HG02759 (cell line): ENCODE data around the gene MMP11.
A peak's percentile ranks its signal among the peaks of the same experiment; 100 is the strongest.

ENCODE experiments used
- ATAC-seq: cut with Tn5 transposase; IDR thresholded peaks from one replicate; pipeline ENCODE4 v1.9.1; 2021; ENCODE audit warnings: mild to moderate bottlenecking, moderate library complexity; ENCODE audit not compliant: unreplicated experiment

MMP11 gene

DNA sequence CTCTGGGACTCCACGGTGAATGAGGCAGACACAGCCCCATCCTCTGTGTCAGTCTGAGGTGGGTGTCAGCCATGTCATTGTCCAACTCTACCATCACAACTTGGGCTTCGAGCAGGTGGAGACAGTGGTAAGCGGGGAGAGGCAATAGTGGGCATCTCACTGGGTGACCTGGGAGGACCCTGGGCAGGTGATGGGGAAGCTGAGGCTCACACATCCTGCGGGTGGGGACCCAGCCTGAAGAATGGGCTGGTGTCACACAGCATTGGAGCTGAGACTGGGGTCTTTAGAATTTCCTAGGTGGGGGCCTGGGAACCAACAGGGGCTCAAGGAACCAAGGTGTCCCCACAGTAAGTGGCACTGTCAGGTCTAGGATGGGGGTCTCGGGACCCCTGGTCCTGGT, 7.1 kb downstream of the MMP11 start:
- no peak for ATAC-seq

- no peak for ATAC-seq
Observed at GRCh38 chr22:23780146-23780748, 7.6 kb downstream of the MMP11 start.

DNA sequence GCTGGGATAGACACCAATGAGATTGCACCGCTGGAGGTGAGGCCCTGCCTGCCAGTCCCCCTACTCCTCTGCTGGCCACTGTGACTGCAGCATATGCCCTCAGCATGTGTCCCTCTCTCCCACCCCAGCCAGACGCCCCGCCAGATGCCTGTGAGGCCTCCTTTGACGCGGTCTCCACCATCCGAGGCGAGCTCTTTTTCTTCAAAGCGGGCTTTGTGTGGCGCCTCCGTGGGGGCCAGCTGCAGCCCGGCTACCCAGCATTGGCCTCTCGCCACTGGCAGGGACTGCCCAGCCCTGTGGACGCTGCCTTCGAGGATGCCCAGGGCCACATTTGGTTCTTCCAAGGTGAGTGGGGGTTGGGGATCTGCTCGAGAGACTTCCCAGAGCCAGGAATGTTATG, 8.4 kb downstream of the MMP11 start:
- ATAC-seq = no peak

DNA sequence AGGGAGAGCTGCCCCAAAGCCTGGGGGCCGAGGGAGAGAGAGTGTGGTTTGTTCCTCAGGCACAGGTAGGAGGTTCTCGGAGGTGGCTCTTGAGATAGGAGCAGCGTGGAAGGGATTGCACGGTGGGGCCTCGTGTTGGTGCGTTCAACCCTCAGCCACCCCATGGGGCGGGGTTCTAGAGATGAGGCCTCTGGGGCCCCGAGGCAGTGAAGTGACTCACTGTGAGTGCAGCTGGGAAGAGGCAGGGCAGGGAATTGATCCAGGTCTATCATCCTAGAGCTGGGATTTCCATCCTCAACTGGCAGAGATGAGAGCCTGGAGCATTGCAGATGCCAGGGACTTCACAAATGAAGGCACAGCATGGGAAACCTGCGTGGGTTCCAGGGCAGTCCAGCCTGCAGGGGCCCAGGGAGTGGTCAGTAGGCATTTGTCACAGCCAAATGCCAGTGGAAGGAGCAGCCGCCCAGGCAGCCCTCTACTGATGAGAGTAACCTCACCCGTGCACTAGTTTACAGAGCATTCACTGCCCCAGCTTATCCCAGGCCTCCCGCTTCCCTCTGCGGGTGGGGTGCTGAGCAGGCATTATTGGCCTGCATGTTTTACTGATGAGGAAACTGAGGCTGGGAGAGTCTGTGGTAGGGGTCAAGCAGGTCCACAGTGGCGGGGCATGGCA, 9.0 kb downstream of the MMP11 start:
- ATAC-seq = no peak

- ATAC-seq = no peak
Observed at GRCh38 chr22:23782252-23782651, 9.6 kb downstream of the MMP11 start.

DNA sequence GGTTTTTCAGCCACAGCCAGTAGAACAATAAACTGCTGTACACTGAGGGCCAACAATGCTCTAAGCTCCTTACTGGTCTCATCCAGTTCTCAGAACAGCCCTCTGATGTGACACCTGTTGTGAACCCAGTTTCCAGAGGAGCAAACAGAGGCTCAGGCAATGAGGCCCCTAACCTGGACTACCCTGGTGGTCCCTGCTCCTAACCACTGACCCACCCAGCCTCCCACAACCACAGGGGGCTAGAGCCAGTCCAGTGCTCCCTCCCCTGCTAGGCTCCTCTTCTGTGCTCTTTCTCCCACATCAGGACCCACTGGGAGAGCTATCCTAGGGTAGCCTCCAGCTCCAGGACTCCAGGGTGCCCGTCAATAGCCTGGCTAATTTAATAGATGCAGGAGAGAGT, 10.1 kb downstream of the MMP11 start:
- ATAC-seq = no peak

DNA sequence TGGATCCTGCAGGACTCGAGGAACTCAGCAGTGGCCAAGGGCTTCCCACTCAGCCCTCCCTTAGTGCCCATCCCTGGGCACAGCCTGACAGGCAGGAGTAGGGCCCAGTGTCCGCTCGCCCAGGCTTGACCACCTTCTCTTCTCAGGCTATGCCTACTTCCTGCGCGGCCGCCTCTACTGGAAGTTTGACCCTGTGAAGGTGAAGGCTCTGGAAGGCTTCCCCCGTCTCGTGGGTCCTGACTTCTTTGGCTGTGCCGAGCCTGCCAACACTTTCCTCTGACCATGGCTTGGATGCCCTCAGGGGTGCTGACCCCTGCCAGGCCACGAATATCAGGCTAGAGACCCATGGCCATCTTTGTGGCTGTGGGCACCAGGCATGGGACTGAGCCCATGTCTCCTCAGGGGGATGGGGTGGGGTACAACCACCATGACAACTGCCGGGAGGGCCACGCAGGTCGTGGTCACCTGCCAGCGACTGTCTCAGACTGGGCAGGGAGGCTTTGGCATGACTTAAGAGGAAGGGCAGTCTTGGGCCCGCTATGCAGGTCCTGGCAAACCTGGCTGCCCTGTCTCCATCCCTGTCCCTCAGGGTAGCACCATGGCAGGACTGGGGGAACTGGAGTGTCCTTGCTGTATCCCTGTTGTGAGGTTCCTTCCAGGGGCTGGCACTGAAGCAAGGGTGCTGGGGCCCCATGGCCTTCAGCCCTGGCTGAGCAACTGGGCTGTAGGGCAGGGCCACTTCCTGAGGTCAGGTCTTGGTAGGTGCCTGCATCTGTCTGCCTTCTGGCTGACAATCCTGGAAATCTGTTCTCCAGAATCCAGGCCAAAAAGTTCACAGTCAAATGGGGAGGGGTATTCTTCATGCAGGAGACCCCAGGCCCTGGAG, 10.9 kb downstream of the MMP11 start:
- no peak for ATAC-seq

- no peak for ATAC-seq
Observed at GRCh38 chr22:23784215-23784732, 11.6 kb downstream of the MMP11 start.

DNA sequence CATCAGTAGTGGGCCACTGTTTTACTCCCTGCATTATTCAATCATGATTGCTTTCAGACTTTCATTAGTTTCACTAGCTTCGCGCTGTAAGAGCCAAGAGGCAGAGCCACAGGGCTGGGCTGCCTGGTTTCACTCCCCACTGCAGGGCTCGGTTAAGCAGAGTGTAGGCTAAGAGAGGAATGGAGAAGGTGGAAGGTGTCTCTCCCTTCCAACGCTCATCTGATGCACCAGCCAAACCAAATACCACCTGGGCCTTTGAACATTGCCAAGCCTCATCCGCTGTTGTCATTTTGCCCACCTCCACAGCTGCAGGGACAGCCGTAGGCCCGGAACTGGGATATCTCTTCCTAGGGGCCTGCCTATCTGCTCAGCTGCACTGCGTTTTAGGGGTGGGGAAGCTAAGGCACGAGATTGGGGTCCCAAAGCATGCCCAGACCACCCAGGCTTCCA, 13.6 kb downstream of the MMP11 start:
- no peak for ATAC-seq

- peak; percentile 82 for ATAC-seq
Observed at GRCh38 chr22:23786752-23787599, 14.3 kb downstream of the MMP11 start, which contains the start of gene SMARCB1. Gene SMARCB1, plus strand, starts transcription at chr22:23786966. Its CDS starts 204 bp downstream, at chr22:23787170.

DNA sequence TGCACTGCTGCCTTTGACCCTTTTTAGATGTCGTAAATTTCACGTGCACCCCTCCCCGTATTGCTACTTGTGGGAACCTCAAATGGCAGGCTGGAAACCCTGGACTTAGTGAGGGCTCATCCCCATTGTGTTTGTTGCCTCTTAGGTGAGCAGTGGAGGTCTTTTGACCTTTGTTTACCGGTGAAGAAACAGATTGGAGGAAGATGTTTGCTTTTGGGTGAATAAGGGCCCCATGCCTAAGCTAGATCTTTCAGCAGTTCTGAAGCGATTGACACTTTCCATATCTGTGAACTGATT, 14.9 kb downstream of the MMP11 start:
- peak; percentile 21 for ATAC-seq

DNA sequence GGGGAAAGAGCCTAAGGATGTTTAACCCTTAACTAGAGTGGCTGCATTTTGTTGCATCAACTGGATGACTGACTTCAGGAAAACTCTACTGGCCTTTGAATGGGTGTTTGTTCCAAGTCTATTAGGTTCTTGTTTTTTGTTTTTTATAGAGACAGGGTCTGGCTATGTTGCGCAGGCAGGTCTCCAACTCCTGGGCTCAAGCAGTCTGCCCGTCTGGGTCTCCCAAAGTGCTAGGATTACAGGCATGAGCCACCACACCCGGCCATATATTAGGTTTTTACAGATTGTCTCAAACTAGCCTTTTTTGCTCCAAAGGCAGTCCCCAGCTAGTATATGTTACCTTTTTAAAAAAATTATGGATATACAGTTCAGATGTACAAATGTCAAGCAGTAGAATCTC, 15.3 kb downstream of the MMP11 start:
- ATAC-seq = no peak

GRCh38 chr22:23789121-23789520, 16.5 kb downstream of the MMP11 start:
- ATAC-seq = no peak

DNA sequence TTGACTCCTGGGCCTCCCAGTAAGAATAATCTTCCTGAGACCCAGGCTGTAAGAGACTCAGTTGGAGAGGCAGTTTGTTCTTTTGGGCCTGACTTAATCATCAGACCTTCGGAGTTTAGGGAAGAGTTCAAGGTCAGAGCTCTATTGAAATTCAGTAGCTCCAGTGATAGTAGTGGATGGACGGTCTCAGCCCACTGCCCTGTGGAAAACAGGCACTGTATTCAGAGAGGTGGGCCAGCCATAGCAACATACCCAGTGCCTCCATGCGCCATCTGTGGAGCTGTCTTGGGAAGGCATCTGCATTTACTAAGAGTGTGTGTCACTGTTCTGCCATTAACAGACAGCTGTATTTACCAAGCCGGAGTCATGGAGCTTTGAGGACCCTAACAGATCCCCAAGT, 17.0 kb downstream of the MMP11 start:
- no peak for ATAC-seq

DNA sequence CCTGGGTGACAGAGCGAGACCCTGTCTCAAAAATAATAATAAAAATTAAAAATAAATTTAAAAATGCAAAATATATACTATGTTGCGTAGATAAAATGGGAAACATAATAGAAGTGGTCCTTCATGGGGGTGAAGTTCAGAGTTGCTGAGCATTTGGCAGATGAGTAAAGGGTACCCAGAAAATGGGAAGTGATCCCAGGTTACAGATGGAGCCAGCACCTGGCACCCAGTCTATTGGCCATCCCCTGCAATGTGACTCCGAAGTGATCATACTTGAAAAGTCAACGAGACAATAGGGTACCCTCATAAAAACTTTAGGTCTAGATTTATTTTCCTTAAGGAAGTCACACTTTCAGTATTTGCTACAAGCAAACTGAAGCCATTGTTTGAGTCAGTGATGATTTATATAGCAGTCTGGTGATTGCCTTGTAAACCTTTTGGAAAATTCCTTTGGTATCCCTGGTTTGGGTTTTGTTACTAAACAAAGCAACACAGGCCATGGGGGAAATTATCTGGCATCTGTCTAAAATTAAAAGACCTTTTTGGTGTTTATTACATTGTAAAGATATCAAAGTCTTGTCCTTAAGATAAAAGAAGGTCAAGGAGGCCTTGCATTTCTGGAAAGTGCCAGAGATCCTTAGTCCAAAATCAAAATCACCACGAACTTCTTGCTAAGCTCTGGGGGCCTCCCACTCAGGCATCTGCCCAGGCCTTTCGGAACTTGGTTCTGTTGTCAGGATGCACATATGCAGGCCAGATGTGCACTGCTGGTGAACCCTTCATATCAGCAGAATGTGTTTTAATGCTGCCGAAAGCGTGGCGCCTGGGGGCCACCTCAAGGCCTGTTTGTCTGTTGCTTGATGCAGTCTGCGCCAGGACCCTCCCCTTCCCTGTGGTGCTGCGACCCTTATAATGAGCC, 18.4 kb downstream of the MMP11 start:
- no peak for ATAC-seq

GRCh38 chr22:23791738-23792645, 19.3 kb downstream of the MMP11 start:
- ATAC-seq = no peak

- ATAC-seq = no peak
Observed at GRCh38 chr22:23793326-23793725, 20.7 kb downstream of the MMP11 start.

DNA sequence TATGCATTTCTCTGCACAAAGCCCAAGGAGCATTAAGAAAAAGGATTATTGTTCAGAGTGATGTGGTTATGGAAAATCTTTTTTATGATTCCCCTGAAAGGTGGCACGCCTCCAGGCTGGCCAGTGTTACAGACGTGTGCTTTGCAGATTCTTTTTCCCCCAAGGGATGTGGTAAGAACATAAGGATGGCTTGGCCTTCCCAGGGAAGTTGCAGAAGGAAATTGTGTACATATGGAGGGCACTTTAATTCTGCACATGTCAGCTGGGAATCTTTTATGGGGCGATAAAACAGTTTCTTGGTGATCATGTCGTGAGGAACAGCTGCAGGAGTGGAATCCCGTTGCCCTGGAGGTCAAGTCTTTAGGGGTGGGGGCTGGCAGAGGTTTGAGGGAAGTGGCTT, 23.8 kb downstream of the MMP11 start:
- no peak for ATAC-seq
